Measurements from ENCODE around the gene PDE4B. TPM values are rescaled to one million over a fixed set of nuclear protein-coding genes. Genes with fewer than 3 reads are reported as not detected.

The PDE4B gene
- total and polyA plus RNA-seq, 9 of the 15 experiments (the other 6 are each of a cell fraction or from before 2014, with no cell fraction given): 0.09 TPM; not detected in 8

DNA sequence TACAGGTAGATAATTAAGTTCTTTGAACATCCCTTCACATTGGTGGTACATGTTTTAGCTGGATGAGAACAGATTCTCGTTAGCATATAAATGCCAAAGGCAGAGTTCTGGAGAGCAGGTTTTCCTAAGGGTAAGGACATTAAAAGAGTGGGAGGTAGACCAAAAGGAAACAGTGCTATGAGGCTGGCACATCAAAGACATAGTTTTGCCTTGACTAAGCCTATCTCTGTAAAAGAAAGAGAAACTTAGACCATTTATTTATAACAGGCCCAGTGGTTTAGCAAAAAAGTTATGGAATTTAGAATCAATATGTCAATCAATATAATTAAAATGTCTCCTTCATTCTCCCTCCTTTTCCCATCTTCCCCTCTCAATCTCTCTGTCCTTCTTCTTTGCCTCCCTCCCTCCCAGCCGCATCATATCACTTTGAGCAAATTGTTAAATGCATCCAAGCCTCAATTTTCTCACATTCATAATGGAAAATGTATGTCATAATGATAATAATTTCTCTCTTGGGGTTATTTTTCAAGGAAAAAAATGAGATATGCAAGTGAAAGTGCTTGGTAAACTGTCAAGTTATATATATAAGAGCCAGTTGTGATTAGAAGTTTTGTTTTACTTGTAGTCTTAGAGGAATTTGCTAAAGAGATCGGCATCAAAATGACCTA lies 531.4 kb downstream of the PDE4B start:
- ChIA-PET POLR2A (no interaction called here), CTCF (ENCODE audit: low intra/inter-chr PET ratio) (no interaction called here)
- H3K4me2 ChIP-seq (ENCODE audit: insufficient read depth, low read length): no peak overlapping the region
- no peaks in the 10 kb centered on the region for H4K20me1 ChIP-seq (replicated peaks; ENCODE audit: control insufficient read depth, insufficient read depth, low read length)
- no peaks in the 10 kb centered on the region for H3K27me3 ChIP-seq (ENCODE audit: control insufficient read depth in 2 of 2, insufficient read depth in 2 of 2, low read length in 2 of 2)
- DNase-seq (ENCODE audit: extremely low read depth in 1 of 4, low spot score in 3 of 4): no peak
- H3K79me2 ChIP-seq (ENCODE audit: control insufficient read depth, insufficient read depth, low read length): no peaks in the 10 kb centered on the region
- FAIRE-seq: no peak
- WGBS (ENCODE audit: insufficient coverage, low coverage, missing lambda C conversion rate): 0% methylated on average over 3 of the region's 3 CpGs
- no peak for TF ChIP-seq GTF2F1 (IDR thresholded peaks at IDR 0.05; ENCODE audit: low read depth, low read length)
- H3K9me3 ChIP-seq (replicated peaks; ENCODE audit: control insufficient read depth, insufficient read depth, low read depth, low read length): no peaks in the 10 kb centered on the region
- H3K9ac ChIP-seq (ENCODE audit: insufficient read depth in 1 of 2, low read depth in 2 of 2, low read length in 2 of 2): no peak overlapping the region
- intact Hi-C loops (cut with micrococcal nuclease): no loop called here
- no peaks in the 10 kb centered on the region for H3K36me3 ChIP-seq (ENCODE audit: control insufficient read depth, insufficient read depth, low read length)
- H2AFZ ChIP-seq (ENCODE audit: low read depth, low read length): no peak overlapping the region
- in situ Hi-C loops (cut with MboI): no loop called here
- H3K4me3 ChIP-seq: no peak overlapping the region
- H3K9me1 ChIP-seq (ENCODE audit: control insufficient read depth, insufficient read depth, low read length): no peaks in the 10 kb centered on the region
- no TSS peak for BruUV-seq (replicated peaks)
- no peaks in the 10 kb centered on the region for H3K4me1 ChIP-seq (replicated peaks in 1 of 2; ENCODE audit: control insufficient read depth in 2 of 2, insufficient read depth in 2 of 2, low read length in 2 of 2)
- ATAC-seq: no peak
- H3K27ac ChIP-seq (ENCODE audit: extremely low read depth, low read depth, low read length): no peak overlapping the region

GRCh38 chr1:66325594-66326380 lies 533.1 kb downstream of the PDE4B start:
- no peak for FAIRE-seq
- no peaks in the 10 kb centered on the region for H3K36me3 ChIP-seq (ENCODE audit: control insufficient read depth, insufficient read depth, low read length)
- H3K4me2 ChIP-seq (ENCODE audit: insufficient read depth, low read length): no peak overlapping the region
- in situ Hi-C loops (cut with MboI) (no loop called here), intact Hi-C loops (cut with micrococcal nuclease) (no loop called here)
- H3K79me2 ChIP-seq (ENCODE audit: control insufficient read depth, insufficient read depth, low read length): no peaks in the 10 kb centered on the region
- no peak overlapping the region for H3K4me3 ChIP-seq
- CTCF ChIA-PET (ENCODE audit: low intra/inter-chr PET ratio): no interaction called here
- ATAC-seq: no peak
- no peaks in the 10 kb centered on the region for H3K9me3 ChIP-seq (replicated peaks; ENCODE audit: control insufficient read depth, insufficient read depth, low read depth, low read length)
- DNase-seq (ENCODE audit: extremely low read depth in 1 of 4, low spot score in 3 of 4): no peak
- H3K27ac ChIP-seq (ENCODE audit: extremely low read depth, low read depth, low read length): no peak overlapping the region
- H2AFZ ChIP-seq (ENCODE audit: low read depth, low read length): no peak overlapping the region
- no TSS peak for BruUV-seq (replicated peaks)
- no peaks in the 10 kb centered on the region for H4K20me1 ChIP-seq (replicated peaks; ENCODE audit: control insufficient read depth, insufficient read depth, low read length)
- H3K27me3 ChIP-seq (ENCODE audit: control insufficient read depth in 2 of 2, insufficient read depth in 2 of 2, low read length in 2 of 2): no peaks in the 10 kb centered on the region
- POLR2A ChIA-PET: no interaction called here
- H3K9ac ChIP-seq (ENCODE audit: insufficient read depth in 1 of 2, low read depth in 2 of 2, low read length in 2 of 2): no peak overlapping the region
- 3% methylated on average over 5 of the region's 5 CpGs for WGBS (ENCODE audit: insufficient coverage, low coverage, missing lambda C conversion rate)
- no peaks in the 10 kb centered on the region for H3K9me1 ChIP-seq (ENCODE audit: control insufficient read depth, insufficient read depth, low read length)
- no peaks in the 10 kb centered on the region for H3K4me1 ChIP-seq (replicated peaks in 1 of 2; ENCODE audit: control insufficient read depth in 2 of 2, insufficient read depth in 2 of 2, low read length in 2 of 2)
- no peak for TF ChIP-seq NR2C1 (IDR thresholded peaks at IDR 0.05)
- no peak for TF ChIP-seq NR2C1 (tag; IDR thresholded peaks at IDR 0.05)
- TF ChIP-seq MEF2A (IDR thresholded peaks at IDR 0.05; ENCODE audit: control insufficient read depth, low read depth, low read length): no peak
- TF ChIP-seq, protein P1, sequence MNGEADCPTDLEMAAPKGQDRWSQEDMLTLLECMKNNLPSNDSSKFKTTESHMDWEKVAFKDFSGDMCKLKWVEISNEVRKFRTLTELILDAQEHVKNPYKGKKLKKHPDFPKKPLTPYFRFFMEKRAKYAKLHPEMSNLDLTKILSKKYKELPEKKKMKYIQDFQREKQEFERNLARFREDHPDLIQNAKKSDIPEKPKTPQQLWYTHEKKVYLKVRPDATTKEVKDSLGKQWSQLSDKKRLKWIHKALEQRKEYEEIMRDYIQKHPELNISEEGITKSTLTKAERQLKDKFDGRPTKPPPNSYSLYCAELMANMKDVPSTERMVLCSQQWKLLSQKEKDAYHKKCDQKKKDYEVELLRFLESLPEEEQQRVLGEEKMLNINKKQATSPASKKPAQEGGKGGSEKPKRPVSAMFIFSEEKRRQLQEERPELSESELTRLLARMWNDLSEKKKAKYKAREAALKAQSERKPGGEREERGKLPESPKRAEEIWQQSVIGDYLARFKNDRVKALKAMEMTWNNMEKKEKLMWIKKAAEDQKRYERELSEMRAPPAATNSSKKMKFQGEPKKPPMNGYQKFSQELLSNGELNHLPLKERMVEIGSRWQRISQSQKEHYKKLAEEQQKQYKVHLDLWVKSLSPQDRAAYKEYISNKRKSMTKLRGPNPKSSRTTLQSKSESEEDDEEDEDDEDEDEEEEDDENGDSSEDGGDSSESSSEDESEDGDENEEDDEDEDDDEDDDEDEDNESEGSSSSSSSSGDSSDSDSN (IDR thresholded peaks at IDR 0.05; ENCODE audit: borderline replicate concordance in 1 of 2, low read depth in 2 of 2, low read length in 2 of 2): no peak
- no peak for TF ChIP-seq ARHGAP35 (IDR thresholded peaks at IDR 0.05; ENCODE audit: partially characterized antibody)
- no peak for TF ChIP-seq ZNF766 (CRISPR knock-in tag; conservative IDR thresholded peaks at IDR 0.05)
- no peak for TF ChIP-seq ZNF354B (CRISPR knock-in tag; IDR thresholded peaks at IDR 0.05)
- TF ChIP-seq SUPT5H (IDR thresholded peaks at IDR 0.05): no peak
- TF ChIP-seq SP1 (CRISPR knock-in tag; IDR thresholded peaks at IDR 0.05): no peak
- no peak for TF ChIP-seq TEAD4 (IDR thresholded peaks at IDR 0.05; ENCODE audit: low read length)
- TF ChIP-seq TEAD4 (CRISPR knock-in tag; IDR thresholded peaks at IDR 0.05; ENCODE audit: borderline replicate concordance): no peak
- TF ChIP-seq CREB1 (IDR thresholded peaks at IDR 0.05): no peak
- TF ChIP-seq CREB1 (CRISPR knock-in tag; IDR thresholded peaks at IDR 0.05): no peak
